ENCODE results near the gene TNRC6C. TPM values are rescaled to one million over a fixed set of nuclear protein-coding genes. Genes with fewer than 3 reads are reported as not detected.

TNRC6C gene
- total and polyA plus RNA-seq, 9 of the 15 experiments (the other 6 are each of a cell fraction or from before 2014, with no cell fraction given), result 0.20 to 4.9 (median 2.3) TPM

DNA sequence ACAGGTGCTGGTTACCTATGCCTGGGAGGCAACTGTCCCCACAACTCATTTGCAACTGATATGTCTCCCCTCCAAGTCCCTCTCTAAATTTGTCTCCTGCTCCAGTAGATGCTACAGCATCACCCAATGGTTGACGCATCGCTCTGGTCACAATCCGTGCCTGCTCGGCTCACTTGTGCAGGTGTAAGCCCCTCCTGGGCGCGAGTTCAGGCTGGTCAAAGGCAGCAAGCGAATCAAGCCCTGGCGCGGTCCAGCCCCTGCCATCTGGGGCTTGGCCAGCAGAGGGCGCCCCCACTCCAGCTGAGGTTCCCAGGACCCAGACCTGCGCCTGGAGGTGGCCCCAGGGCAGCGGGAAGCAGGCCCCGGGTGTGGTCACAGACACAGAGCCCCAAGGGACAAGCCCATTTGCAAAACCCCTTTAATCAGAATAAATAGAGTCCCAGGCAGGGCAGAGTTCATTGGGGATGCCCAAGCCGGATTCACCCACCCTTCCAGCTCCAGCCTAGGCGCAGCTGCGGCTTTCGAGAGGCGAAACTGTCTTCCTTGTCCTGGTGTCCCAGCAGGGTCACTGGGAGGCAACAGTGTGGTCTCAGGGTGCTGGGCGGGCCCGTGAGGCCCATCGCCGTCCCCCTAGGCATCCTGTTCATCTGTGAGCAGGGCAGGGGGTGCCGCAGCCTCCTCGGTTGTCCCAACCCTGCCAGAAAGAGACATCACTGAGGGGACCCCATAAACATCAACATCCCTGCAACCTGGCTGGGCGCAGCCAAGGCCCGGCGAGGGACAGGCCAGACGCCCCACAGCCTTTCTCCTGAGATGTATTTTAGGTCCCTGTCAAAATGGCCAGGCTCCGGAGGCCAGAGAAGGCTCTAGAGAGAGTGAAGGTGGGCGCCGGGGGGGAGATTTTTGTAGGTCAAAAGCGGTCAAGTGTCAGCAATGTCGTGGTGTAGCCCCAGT is 154.3 kb downstream of the TNRC6C start (continued):
- TF ChIP-seq, protein P1, sequence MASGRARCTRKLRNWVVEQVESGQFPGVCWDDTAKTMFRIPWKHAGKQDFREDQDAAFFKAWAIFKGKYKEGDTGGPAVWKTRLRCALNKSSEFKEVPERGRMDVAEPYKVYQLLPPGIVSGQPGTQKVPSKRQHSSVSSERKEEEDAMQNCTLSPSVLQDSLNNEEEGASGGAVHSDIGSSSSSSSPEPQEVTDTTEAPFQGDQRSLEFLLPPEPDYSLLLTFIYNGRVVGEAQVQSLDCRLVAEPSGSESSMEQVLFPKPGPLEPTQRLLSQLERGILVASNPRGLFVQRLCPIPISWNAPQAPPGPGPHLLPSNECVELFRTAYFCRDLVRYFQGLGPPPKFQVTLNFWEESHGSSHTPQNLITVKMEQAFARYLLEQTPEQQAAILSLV (tag; IDR thresholded peaks at IDR 0.05), result no peak
- TF ChIP-seq ETV5 (CRISPR knock-in tag; IDR thresholded peaks at IDR 0.05; ENCODE audit: low read depth) (peak; percentile 44; the same call in 1 of the 2 replicates), CBFA2T2 (conservative IDR thresholded peaks at IDR 0.05) (no peak), STAT5B (CRISPR knock-in tag; IDR thresholded peaks at IDR 0.05) (no peak), BACH1 (tag; IDR thresholded peaks at IDR 0.05) (no peak), PPARD (CRISPR knock-in tag; IDR thresholded peaks at IDR 0.05) (no peak), CSDE1 (IDR thresholded peaks at IDR 0.05) (no peak), TBL1XR1 (IDR thresholded peaks at IDR 0.05; ENCODE audit: low read length in 2 of 2) (no peak), TCFL5 (CRISPR knock-in tag; conservative IDR thresholded peaks at IDR 0.05) (no peak), NCOA1 (IDR thresholded peaks at IDR 0.05; ENCODE audit: low read depth) (no peak), ASH1L (IDR thresholded peaks at IDR 0.05; ENCODE audit: borderline replicate concordance, low read depth, partially characterized antibody) (no peak)
- TF ChIP-seq, protein P2, sequence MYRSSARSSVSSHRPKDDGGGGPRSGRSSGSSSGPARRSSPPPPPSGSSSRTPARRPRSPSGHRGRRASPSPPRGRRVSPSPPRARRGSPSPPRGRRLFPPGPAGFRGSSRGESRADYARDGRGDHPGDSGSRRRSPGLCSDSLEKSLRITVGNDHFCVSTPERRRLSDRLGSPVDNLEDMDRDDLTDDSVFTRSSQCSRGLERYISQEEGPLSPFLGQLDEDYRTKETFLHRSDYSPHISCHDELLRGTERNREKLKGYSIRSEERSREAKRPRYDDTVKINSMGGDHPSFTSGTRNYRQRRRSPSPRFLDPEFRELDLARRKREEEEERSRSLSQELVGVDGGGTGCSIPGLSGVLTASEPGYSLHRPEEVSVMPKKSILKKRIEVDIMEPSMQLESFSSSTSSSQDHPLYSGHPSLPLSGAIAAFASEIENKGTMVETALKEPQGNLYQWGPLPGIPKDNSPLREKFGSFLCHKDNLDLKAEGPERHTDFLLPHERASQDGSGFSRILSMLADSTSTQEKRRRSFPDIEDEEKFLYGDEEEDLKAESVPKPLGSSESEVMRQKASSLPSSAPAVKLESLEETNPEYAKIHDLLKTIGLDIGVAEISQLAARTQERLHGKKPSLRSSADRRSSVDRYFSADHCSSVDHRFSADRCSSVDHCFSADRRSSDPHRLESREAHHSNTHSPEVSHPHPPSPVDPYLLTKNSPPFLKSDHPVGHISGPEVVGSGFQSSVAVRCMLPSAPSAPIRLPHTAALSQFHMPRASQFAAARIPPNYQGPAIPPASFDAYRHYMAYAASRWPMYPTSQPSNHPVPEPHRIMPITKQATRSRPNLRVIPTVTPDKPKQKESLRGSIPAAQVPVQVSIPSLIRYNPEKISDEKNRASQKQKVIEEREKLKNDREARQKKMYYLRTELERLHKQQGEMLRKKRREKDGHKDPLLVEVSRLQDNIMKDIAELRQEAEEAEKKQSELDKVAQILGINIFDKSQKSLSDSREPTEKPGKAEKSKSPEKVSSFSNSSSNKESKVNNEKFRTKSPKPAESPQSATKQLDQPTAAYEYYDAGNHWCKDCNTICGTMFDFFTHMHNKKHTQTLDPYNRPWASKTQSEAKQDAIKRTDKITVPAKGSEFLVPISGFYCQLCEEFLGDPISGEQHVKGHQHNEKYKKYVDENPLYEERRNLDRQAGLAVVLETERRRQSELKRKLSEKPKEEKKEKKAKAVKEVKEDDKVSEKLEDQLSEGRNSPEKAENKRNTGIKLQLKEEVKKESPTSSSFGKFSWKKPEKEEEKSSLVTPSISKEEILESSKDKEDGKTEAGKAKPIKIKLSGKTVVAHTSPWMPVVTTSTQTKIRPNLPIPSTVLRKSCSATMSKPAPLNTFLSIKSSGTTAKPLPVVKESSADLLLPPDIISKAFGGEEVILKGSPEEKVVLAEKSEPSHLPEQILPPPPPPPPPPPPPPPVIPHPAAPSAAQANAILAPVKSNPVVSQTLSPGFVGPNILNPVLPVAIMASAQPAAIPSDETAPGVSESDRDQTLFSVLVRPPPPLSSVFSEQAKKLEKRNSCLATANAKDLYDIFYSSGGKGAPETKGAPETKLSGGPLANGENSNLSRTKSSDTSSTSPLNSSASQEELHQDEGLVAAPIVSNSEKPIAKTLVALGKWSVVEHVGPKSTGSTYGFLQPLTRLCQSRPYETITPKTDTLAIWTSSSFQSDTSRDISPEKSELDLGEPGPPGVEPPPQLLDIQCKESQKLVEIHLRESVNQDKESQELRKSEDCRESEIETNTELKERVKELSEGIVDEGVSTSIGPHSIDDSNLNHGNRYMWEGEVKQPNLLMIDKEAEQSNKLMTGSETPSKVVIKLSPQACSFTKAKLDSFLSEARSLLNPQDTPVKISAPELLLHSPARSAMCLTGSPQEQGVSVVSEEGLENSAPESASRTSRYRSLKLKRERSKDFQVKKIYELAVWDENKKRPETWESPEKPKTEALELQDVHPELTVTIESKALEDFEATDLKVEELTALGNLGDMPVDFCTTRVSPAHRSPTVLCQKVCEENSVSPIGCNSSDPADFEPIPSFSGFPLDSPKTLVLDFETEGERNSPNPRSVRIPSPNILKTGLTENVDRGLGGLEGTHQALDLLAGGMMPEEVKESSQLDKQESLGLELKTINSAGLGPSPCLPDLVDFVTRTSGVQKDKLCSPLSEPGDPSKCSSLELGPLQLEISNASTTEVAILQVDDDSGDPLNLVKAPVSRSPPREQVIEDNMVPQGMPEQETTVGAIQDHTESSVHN (IDR thresholded peaks at IDR 0.05; ENCODE audit: borderline replicate concordance in 1 of 2, low read depth in 1 of 2), result no peak
- TF ChIP-seq, protein P3, sequence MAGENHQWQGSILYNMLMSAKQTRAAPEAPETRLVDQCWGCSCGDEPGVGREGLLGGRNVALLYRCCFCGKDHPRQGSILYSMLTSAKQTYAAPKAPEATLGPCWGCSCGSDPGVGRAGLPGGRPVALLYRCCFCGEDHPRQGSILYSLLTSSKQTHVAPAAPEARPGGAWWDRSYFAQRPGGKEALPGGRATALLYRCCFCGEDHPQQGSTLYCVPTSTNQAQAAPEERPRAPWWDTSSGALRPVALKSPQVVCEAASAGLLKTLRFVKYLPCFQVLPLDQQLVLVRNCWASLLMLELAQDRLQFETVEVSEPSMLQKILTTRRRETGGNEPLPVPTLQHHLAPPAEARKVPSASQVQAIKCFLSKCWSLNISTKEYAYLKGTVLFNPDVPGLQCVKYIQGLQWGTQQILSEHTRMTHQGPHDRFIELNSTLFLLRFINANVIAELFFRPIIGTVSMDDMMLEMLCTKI (IDR thresholded peaks at IDR 0.05; ENCODE audit: partially characterized antibody), result no peak
- TF ChIP-seq, protein P4, sequence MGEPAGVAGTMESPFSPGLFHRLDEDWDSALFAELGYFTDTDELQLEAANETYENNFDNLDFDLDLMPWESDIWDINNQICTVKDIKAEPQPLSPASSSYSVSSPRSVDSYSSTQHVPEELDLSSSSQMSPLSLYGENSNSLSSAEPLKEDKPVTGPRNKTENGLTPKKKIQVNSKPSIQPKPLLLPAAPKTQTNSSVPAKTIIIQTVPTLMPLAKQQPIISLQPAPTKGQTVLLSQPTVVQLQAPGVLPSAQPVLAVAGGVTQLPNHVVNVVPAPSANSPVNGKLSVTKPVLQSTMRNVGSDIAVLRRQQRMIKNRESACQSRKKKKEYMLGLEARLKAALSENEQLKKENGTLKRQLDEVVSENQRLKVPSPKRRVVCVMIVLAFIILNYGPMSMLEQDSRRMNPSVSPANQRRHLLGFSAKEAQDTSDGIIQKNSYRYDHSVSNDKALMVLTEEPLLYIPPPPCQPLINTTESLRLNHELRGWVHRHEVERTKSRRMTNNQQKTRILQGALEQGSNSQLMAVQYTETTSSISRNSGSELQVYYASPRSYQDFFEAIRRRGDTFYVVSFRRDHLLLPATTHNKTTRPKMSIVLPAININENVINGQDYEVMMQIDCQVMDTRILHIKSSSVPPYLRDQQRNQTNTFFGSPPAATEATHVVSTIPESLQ (CRISPR knock-in tag; IDR thresholded peaks at IDR 0.05), result no peak
